Activated naive CD4-positive, alpha-beta T cell treated with Interleukin-2 at 50 U/mL for 16 hours (primary cell): ENCODE measurements around the gene EPOP.

ENCODE experiments used
- DNase-seq: peaks from one replicate; pipeline ENCODE4 v3.0.0-alpha.2; 2020

EPOP gene

GRCh38 chr17:38705803-38706504 lies 31.2 kb upstream of the EPOP start:
- DNase-seq: peak; percentile 40

- DNase-seq: no peak
These were observed 30.7 kb upstream of the EPOP start for GRCh38 chr17:38705523-38705802.

- peak; percentile 81 for DNase-seq
These were observed 30.1 kb upstream of the EPOP start, which contains the start of gene MLLT6 for GRCh38 chr17:38704606-38705522. Gene MLLT6, plus strand, starts transcription at chr17:38705273. Its CDS starts 360 bp downstream, at chr17:38705633.

GRCh38 chr17:38703742-38704605 lies 29.2 kb upstream of the EPOP start:
- peak; percentile 85 for DNase-seq

- peak; percentile 45 for DNase-seq
These were observed 28.4 kb upstream of the EPOP start for GRCh38 chr17:38702916-38703741.

- peak; percentile 82 for DNase-seq
These were observed 27.6 kb upstream of the EPOP start for GRCh38 chr17:38702166-38702915.

- peak; percentile 87 for DNase-seq
These were observed 26.9 kb upstream of the EPOP start for GRCh38 chr17:38701504-38702165.

GRCh38 chr17:38698760-38699159 lies 24.0 kb upstream of the EPOP start:
- no peak for DNase-seq

- DNase-seq: no peak
These were observed 22.5 kb upstream of the EPOP start for GRCh38 chr17:38697061-38697820.

- DNase-seq: no peak
These were observed 19.1 kb upstream of the EPOP start for GRCh38 chr17:38693700-38694329.

- no peak for DNase-seq
These were observed 16.4 kb upstream of the EPOP start for GRCh38 chr17:38691154-38691553.

- no peak for DNase-seq
These were observed 15.6 kb upstream of the EPOP start for GRCh38 chr17:38690386-38690785.

- no peak for DNase-seq
These were observed 12.5 kb upstream of the EPOP start for GRCh38 chr17:38687286-38687685.

- no peak for DNase-seq
These were observed 10.7 kb upstream of the EPOP start for GRCh38 chr17:38685491-38685890.

- no peak for DNase-seq
These were observed 6.3 kb upstream of the EPOP start for GRCh38 chr17:38681096-38681495.

GRCh38 chr17:38677819-38678218 lies 3.1 kb upstream of the EPOP start:
- DNase-seq: no peak

- peak; percentile 87 for DNase-seq
These were observed 2.1 kb upstream of the EPOP start for GRCh38 chr17:38676706-38677504.

GRCh38 chr17:38674014-38674748 lies 576 bp downstream of the EPOP start:
- DNase-seq: peak; percentile 35
